GM21360 (cell line): ENCODE results near the gene MMP8.
"Not testable (repeated sequence)": the region's sequence is repeated elsewhere in the genome, so short reads cannot be mapped to it uniquely, and the experiment has no call there.

Source experiments
- ATAC-seq: cut with Tn5 transposase; IDR thresholded peaks from one replicate; pipeline ENCODE4 v1.9.1; 2021; ENCODE audit warnings: mild to moderate bottlenecking, moderate library complexity; ENCODE audit not compliant: unreplicated experiment

Gene MMP8

DNA sequence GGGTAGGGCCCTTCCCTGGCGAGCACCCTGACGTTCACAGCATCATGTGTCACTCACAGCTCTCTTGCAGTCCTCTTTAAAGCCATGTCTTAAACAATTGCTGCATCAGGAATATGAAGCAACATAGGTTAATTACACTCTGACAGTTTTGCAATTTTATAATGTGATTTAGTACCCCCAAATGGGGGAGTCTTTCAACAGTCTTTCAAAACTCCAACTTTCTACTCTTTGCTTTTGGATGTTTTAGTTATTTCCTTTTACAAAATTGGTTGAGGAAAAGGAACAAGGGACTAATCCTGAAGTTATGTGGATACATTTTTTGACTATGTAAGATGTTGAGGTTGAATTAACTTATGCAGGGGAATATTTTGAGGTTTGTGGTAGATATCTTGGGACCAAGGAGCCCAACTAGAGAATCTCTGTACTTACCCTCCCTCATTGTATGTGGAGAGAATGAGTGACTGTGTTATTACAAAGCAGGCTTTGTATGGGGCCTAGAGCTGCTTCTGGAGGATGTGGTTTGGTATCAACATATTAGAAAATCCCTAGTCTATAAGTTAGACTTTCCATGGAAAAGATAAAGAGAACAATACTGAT is at the start of gene MMP8:
Gene MMP8 (minus strand): TSS at position 51 of the 597 bp plus-strand sequence. CDS start 99 bp downstream, outside the sequence.
- no peak for ATAC-seq

- ATAC-seq = no peak
These were observed 48.6 kb upstream of the MMP8 start for GRCh38 chr11:102773386-102773785.

DNA sequence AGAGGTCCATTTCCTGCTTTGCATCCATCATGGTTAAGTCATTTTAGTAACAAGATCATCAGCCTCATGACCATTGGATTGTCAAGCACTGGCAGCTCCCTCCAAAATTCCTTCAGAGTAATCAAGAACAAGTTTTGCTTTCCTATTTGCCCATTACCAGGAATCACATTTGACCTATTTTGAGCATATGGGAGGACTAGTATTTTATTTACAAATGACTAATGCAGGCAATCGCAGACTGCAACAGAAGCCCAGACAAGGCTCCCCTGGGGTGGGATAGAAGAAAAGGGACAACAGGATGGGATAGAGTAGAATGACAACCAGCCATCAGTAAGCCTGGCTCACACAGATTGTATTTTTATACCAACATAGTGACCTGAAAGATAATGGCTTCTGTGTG is 46.6 kb upstream of the MMP8 start:
- ATAC-seq = no peak

DNA sequence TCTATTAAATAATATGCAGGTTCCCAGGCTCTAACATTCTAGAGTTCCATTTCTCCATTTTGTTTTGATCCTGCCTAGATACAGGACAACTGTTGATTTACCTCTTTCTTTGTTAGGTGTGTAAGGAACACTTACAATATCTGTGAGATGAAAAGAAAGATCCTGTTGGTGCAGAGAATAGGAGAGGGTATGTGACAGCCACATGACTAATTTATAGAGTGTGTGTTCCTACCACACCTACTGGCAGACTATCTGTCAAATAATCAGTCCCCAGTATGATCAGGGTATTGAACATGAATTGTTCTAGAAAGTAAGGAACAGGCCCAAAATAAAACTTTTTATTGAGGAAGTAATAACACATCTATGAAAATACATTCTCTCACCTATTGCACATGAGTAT is 45.4 kb upstream of the MMP8 start:
- ATAC-seq = no peak

DNA sequence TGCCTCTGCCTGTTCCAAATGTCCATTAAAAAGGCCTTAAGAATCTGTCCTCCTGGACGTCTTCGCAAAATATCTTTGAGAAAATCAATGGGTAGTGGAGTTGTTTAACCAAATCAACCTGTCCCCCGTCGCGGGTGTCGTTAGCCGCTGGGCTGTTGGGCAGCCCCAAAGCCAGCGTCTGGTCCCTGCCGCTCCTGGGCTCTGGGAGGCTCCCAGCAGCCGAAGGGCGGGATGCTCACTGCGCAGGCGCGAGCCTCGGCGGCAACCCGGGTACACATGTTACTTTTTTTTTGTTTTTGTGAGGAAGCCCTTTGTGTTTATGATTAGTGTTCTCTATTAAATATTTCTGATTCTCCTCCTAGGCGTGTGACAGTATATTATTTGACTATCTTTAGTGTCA is 43.0 kb upstream of the MMP8 start:
- ATAC-seq = no peak

GRCh38 chr11:102763440-102763839 is 38.7 kb upstream of the MMP8 start:
- ATAC-seq = no peak

DNA sequence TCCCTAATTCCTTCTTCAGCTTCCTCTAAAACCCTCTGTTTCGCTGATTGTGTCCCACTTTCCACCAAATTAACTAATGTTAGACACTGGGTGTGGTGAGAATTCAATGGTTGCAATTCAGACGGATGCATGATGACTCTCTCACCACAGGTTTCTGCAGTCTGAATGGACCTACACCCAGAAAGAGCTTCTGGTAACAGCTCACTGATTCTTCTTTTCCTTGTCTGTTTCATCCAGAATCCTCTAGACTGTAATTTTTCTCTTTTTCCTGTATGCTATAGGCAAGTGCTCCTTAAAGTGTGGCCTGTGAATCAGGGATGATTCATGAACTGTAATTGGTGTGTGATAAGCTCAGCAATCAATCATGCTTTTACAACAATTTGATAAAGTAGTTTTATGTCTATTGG is 37.6 kb upstream of the MMP8 start:
- ATAC-seq = no peak

- no peak for ATAC-seq
These were observed 37.0 kb upstream of the MMP8 start for GRCh38 chr11:102761646-102762238.

DNA sequence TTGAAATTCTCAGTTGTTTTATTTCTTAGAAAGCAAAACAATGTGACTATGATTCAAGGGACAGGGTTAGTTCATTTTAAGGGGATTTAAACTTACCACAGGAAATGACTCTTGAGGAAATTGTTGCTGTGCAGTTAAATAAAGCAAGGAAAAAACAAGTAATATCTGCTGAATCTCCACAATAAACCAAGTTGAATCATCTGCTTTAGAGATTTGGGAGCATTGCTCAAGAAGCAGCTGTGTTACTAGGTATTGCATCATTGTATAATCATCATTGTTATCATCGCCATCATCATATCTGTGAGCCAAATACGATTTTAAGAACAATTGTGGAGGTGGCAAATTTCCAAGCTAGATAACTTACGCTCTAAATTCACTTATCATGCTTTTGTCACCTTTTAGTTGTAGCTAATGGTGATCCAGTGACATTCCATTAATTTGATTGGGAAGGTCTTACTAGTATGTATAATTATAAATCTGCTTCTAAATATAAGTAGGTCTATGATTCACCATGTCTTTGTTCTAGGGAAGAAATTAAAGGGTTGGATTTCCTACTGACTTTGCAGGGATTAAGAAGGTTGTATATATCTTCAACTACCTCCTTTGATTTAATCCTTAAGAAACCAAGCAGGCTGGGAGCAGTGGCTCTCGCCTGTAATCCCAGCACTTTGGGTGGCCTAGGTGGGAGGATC is 35.7 kb upstream of the MMP8 start:
- no peak for ATAC-seq

DNA sequence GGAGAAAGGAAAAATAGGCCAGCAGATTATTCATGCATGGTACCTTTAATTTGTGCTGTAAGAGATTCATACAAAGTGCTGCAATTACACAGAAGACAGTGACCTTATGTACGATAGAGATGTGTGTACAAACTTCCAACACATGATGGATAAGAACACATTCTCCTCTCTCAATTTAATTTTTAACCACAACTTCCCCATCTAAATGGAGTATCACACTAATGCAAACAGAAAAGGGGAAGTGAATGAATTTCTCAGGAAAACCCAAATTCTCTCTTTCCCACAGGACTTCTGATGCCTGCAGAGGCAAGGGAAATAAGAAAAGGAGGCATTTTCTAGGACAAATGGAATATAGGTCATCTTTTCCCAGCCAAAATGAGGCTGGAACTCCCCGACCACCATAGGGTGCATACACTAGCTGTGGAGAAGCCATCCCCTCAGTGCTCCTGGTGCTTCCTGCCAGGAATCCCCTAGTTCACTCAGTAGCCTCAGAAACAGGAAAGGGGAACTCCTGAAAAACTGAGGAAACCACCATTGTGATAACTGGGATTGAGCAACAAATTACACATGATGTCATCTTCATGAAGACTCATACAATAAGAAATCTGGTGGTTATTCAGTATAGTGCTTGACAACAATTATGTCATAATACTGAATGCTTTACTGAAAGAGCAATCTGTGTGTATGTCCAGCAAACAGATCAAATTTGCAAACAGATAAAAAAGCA is 33.2 kb upstream of the MMP8 start:
- ATAC-seq = no peak

- no peak for ATAC-seq
These were observed 28.5 kb upstream of the MMP8 start for GRCh38 chr11:102753267-102753666.

DNA sequence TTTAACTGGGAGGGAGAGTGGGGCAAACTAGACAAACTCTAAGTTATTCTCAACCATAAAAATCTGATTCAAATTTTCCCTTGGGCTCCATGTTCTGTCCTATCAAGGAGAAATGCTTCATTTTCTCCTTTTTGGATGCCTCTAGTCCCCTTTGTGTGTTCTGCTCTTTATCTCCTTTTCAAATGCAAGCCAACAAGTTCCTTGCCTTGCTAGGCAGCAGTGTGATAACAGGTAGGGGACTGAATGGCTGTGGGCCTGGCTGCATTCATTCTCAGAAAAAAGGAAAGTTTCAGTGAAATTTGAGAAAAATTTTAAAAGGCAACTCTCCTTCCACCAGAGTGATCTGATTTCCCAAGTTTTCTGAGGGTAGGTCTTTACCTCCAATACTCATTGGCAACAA is 26.9 kb upstream of the MMP8 start:
- no peak for ATAC-seq

DNA sequence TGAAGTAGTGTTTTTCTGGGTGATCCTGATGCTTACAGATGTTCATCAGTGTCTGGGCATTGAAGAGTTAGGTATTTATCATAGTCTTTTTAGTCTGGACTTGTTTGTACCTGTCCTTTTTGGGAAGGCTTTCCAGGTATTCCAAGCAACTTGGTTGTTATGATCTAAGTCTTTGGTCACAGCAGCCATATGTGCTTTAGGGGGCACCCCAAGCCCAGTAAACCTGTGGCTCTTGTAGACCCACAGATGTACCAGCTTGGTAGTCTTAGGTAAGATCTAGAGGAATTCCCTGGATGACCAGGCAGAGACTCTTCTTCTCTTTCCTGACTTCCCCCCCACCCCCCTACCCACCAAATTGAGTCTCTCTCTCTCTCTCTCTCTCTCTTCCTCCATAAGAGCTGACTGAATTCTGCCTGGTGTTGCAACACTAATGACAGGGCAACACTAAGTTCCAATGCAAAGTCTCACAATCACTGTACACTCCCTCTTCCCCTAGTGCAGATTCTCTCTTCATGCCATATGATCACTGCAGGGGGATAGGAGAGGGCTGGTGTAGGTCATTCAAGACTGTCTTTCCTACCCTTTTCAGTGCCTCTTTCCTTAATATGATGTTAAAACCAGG is 24.5 kb upstream of the MMP8 start:
- no peak for ATAC-seq

DNA sequence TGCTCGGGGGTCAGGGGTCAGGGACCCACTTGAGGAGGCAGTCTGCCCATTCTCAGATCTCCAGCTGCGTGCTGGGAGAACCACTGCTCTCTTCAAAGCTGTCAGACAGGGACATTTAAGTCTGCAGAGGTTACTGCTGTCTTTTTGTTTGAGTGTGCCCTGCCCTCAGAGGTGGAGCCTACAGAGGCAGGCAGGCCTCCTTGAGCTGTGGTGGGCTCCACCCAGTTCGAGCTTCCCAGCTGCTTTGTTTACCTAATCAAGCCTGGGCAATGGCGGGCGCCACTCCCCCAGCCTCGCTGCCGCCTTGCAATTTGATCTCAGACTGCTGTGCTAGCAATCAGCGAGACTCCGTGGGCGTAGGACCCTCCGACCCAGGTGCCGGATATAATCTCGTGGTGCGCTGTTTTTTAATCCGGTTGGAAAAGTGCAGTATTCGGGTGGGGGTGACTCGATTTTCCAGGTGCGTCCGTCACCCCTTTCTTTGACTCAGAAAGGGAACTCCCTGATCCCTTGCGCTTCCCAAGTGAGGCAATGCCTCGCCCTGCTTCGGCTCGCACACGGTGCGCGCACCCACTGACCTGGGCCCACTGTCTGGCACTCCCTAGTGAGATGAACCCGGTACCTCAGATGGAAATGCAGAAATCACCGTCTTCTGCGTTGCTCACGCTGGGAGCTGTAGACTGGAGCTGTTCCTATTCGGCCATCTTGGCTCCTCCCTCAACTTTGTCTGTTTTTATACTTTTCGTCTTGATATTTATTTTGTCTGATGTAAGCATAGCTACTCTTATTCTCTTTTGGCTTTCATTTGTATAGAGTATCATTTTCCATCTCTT is 22.2 kb upstream of the MMP8 start:
- not testable (repeated sequence) for ATAC-seq

DNA sequence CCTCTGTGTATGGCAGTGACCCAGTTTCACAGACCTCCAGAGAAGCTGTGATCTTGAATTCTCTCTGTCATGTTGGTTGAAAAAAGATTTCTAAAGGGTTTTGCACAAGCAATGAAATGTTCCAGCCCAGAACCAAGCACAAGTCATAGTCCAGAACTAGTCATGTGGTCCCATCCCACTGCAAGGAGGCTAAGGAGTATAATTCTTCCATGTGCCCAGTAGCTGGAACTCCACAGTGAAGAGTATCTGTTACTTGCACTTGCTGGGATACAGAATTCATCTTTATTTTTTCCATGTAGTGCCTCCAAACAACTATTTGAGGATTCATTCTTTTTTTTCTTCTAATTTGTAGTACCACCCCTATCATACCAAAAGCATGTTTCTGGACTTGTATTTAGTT is 9.9 kb upstream of the MMP8 start:
- no peak for ATAC-seq

- peak; percentile 87 for ATAC-seq
These were observed 8.6 kb upstream of the MMP8 start for GRCh38 chr11:102733232-102733875.

GRCh38 chr11:102730944-102731343 is 6.2 kb upstream of the MMP8 start:
- ATAC-seq = not testable (repeated sequence)

- no peak for ATAC-seq
These were observed 5.4 kb upstream of the MMP8 start for GRCh38 chr11:102729849-102730815.

DNA sequence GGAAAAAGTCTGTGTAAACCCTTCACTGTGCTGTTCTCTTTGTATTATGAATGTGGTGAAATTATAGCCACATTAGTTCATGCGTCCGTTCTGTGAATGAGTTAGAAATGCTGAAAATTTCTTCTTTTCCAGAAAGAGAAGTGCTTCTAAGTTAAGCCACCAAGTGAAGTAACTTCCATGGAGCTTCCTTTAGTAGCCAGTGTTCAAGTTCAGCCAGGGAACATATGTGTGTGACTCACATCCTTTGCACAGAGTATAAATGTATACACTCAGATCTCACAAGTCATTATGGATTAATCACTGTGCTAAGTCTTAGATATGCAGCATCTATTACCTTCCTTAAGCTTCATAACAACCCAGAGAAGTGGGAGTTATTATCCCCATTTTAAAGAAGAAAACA is 3.1 kb upstream of the MMP8 start:
- ATAC-seq = no peak
